ENCODE data around the gene FRMD1.
"Not testable (repeated sequence)": the region's sequence is repeated elsewhere in the genome, so short reads cannot be mapped to it uniquely, and the experiment has no call there.

Gene FRMD1

GRCh38 chr6:168093634-168094033 is 14.6 kb upstream of the FRMD1 start:
- no peak for DNase-seq

- no peak for DNase-seq
These were observed 14.1 kb upstream of the FRMD1 start for GRCh38 chr6:168093071-168093505.

- DNase-seq, result no peak
These were observed 13.5 kb upstream of the FRMD1 start for GRCh38 chr6:168092541-168092940.

GRCh38 chr6:168091381-168092264 is 12.6 kb upstream of the FRMD1 start:
- DNase-seq, result no peak

GRCh38 chr6:168090706-168091105 is 11.7 kb upstream of the FRMD1 start:
- DNase-seq, result no peak

GRCh38 chr6:168090064-168090690 is 11.2 kb upstream of the FRMD1 start:
- no peak for DNase-seq

GRCh38 chr6:168089186-168090063 is 10.4 kb upstream of the FRMD1 start:
- no peak for DNase-seq

DNA sequence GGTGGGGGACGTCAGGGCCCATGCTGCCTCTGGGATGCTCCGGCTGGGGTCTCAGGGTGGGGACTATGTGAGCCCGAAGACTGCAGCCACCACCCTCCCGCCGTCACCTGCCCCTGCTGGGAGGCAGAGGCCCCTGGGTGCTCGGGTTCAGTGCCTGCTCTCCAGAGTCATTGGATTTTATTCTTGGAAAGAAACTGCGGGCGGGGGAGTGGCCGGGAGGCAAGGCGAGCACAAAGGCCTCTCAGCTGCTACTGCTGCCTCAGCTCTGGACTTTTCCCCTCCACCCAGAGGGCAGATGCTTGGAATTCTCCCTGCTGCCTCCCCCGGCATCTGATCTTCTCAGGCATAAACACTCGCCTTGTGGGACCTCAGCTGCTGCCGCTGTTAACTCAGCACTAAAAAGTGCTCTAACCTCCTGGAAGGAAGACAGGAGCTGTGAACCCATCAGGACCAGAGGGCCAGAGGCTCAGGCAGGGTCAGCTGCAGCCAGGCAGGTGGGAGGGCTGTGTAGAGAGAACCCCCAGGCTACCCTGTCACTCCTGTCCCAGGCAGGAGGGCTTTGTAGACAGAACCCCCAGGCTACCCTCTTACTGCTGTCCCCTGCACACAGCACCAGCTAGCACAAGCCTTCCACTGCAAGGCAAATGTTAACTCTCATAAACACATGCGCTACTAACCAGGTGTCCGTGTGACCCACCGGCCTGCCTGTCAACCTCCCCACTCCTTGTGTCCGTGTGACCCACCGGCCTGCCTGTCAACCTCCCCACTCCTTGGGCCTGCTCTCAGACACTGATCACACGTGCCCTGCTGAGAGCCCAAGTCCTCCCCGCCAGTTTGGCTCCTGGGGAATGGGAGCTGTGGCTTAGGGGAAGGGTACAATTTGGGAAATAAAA is 9.4 kb upstream of the FRMD1 start:
- no peak for DNase-seq

- DNase-seq, result no peak
These were observed 8.6 kb upstream of the FRMD1 start for GRCh38 chr6:168087436-168088160.

- no peak for DNase-seq
These were observed 7.6 kb upstream of the FRMD1 start for GRCh38 chr6:168086616-168087015.

DNA sequence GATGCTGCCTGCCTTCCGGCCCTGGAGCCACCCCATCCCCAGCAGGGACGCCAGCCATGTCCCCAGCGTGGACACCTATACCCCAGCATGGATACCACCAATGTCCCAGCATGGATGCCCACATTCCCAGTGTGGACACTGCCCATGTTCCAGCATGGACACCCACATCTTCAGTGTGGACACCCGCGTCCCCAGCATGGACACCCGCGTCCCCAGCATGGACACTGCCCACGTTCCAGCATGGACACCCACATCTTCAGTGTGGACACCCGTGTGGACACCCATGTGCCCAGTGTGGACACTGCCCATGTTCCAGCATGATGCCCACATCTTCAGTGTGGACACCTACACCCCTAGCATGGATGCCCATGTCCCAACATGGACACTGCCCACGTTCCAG is 7.1 kb upstream of the FRMD1 start:
- no peak for DNase-seq

- no peak for DNase-seq
These were observed 5.6 kb upstream of the FRMD1 start for GRCh38 chr6:168084465-168085160.

DNA sequence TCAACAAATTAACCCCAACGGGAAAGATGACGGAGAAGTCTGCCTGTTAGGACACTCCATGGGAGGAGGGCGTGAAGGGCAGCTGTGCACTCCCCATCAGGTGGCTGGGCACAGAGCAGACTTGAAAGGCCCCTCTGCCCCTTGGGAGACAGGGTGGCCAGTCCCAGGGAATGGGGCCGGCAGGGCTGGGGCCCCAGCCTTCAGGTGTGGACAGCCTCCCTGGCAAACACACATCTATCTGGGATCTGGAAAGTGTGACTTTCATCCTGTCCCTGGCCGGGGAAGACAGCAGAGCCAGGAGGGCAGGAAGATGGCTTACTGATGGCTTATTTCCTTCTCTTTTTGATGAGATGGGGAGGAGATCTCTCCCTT is 4.5 kb upstream of the FRMD1 start:
- DNase-seq, result no peak

GRCh38 chr6:168082860-168083513 is 4.0 kb upstream of the FRMD1 start:
- no peak for DNase-seq

DNA sequence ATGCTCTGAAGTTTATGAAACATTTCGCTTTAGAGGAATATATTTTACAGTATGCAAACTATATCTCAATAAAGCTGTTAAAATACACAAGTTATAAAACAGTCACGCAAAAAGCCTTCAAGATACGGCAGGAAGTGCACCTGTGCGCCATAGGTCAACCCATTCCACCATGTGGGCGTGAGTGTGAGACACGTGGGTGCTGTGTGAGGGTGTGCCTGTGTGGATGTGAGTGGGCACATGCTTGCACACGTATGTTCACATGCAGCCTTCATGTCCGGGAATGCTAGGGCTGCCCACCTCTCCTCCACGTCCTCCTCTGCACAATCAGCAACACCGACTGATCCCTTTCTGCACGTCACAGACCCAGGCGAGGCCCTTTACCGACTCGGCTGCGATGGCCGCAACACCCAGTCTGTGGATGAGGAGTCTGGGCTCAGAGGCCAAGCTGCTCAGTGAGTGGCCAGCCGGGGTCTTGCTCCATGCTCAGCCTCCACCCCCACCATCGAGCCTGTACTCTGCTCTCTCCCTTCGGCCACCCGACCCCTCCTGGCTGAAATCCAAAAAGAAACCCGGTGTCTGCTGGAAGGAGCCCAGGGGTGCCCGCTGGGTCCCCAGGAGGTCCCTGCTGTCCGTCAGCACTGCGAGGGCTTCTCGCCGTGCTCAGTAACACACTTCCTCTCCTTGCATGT is 3.0 kb upstream of the FRMD1 start:
- no peak for DNase-seq

- DNase-seq, result no peak
These were observed 1.5 kb upstream of the FRMD1 start for GRCh38 chr6:168080393-168081077.

DNA sequence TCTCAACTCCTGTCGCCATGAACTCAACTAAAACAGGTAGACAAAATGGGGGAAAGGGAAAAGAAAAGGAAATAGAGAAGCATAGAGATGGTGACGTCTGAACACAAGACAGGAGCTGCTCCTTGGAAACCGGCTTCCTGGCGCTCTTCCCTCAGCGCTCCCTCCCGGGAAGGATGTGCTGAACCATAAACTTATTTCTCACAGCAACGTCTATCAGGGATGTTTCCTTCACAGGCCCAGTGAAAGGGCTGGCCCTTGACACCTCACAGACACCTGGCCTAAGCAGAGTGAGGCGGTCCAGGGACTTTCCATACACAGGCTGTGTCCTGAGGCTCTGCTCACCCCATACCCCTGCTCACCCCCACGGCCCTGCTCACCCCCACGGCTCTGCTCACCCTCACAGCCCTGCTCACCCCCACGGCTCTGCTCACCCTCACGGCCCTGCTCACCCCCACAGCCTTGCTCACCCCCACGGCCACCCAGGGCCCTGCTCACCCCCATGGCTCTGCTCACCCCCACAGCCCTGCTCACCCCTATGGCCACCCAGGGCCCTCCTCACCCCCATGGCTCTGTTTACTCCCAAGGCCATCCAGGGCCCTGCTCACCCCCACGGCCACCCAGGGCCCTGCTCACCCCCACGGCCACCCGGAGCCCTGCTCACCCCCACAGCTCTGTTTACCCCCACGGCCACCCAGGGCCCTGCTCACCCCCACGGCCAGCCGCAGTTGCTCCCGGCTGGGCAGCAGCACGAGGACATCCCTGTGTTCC is 653 bp downstream of the FRMD1 start:
- no peak for DNase-seq

DNA sequence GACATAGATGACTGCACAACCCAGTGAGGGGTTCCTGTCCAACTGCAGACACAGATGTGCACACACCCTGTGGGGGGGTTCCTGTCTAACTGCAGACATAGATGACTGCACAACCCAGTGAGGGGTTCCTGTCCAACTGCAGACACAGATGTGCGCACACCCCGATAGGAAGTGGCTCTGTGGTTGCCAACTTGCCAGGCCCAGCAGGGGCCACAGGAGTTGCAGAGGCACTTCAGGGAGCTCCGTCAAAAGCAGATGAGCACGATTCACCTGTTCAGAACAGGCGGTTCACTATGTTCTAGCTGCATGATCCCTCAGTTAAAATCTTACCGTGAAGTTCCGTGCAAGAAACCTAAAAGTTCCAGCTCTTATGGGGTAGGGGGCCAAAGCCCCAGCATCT is 1.6 kb downstream of the FRMD1 start:
- not testable (repeated sequence) for DNase-seq
